PFSK-1 (cell line): ENCODE data around the gene LRRC36.

Source experiments
- POLR2AphosphoS5 ChIP-seq: IDR thresholded peaks from 2 replicates; pipeline ENCODE4 v1.6.1; 2012; ENCODE audit warnings: low read depth, mild to moderate bottlenecking, control low read depth, low read length, moderate library complexity
- SIN3A ChIP-seq: IDR thresholded peaks from 2 replicates; pipeline ENCODE4 v1.6.1; 2012; ENCODE audit warnings: mild to moderate bottlenecking, low read length, moderate library complexity, borderline replicate concordance; ENCODE audit not compliant: insufficient read depth
- TF ChIP-seq, protein P1 (sequence below), 2 experiments: IDR thresholded peaks; 2 replicates each; pipeline versions ENCODE4 v1.6.1 to v1.8.0; 2011 to 2012; ENCODE audit warnings: low read depth in 2 of 2, low read length in 2 of 2, control low read depth in 1 of 2, inconsistent platforms in 1 of 2, mild to moderate bottlenecking in 1 of 2, moderate library complexity in 1 of 2; ENCODE audit not compliant: insufficient read depth in 1 of 2

DNA sequence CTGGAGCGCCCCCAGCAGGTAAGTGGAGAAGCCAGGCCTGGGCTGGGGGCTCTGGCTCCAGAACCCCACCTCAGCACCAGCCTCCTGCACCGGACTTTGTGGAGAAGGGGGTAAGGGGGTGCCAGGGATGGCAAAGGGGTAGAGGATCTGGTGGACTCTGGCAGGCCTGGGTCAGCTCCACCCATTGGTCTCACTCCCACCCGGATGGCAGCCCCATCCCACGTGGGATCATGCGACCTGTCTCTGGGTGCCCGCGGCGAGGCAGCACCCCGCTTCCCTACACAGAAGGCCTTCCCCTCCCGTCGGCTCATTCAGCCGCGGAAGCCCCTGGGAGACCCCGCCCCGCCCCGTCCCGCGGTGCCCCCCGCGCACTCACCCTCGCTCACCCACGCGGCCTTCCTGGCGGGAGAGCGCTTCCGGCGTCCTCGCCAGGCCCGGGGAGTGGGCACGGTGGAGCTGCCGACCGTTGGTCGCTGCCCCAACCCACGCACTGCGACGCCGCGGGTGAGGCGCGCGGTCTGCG, 47.8 kb upstream of the LRRC36 start:
- TF ChIP-seq, protein P1, sequence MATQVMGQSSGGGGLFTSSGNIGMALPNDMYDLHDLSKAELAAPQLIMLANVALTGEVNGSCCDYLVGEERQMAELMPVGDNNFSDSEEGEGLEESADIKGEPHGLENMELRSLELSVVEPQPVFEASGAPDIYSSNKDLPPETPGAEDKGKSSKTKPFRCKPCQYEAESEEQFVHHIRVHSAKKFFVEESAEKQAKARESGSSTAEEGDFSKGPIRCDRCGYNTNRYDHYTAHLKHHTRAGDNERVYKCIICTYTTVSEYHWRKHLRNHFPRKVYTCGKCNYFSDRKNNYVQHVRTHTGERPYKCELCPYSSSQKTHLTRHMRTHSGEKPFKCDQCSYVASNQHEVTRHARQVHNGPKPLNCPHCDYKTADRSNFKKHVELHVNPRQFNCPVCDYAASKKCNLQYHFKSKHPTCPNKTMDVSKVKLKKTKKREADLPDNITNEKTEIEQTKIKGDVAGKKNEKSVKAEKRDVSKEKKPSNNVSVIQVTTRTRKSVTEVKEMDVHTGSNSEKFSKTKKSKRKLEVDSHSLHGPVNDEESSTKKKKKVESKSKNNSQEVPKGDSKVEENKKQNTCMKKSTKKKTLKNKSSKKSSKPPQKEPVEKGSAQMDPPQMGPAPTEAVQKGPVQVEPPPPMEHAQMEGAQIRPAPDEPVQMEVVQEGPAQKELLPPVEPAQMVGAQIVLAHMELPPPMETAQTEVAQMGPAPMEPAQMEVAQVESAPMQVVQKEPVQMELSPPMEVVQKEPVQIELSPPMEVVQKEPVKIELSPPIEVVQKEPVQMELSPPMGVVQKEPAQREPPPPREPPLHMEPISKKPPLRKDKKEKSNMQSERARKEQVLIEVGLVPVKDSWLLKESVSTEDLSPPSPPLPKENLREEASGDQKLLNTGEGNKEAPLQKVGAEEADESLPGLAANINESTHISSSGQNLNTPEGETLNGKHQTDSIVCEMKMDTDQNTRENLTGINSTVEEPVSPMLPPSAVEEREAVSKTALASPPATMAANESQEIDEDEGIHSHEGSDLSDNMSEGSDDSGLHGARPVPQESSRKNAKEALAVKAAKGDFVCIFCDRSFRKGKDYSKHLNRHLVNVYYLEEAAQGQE (IDR thresholded peaks at IDR 0.05; ENCODE audit: insufficient read depth in 1 of 2, low read depth in 2 of 2, low read length in 2 of 2) = no peak
- no peak for TF ChIP-seq POLR2AphosphoS5
- TF ChIP-seq SIN3A = no peak
